Adrenal gland (tissue), 12 donors: ENCODE measurements around the gene SERTAD3. TPM values are rescaled to one million over a fixed set of nuclear protein-coding genes. Genes with fewer than 3 reads are reported as not detected.

ENCODE experiments used
- DNase-seq, 7 donors: peaks; one replicate each; pipeline ENCODE4 v3.0.0-alpha.2; 2019 to 2020
- H3K27ac ChIP-seq, 5 donors: fragments of 200-600 bp; sonication (generic) in 4 of 5; 1 replicate in 3 of 5; 2 replicates in 2 of 5; pipeline versions ENCODE4 v1.5.1 to v1.8.0; 2016 to 2020; ENCODE audit warnings: mild to moderate bottlenecking in 1 of 5
- H3K27me3 ChIP-seq: fragments of 200-600 bp; 2 replicates; pipeline ENCODE4 v1.8.0; 2021
- H3K36me3 ChIP-seq, 2 donors: fragments of 200-600 bp; replicated peaks in 1 of 2; 1 replicate in 1 of 2; 2 replicates in 1 of 2; pipeline versions ENCODE4 v1.5.1 to v1.8.0; 2018 to 2022
- H3K4me1 ChIP-seq, 2 donors: fragments of 200-600 bp; replicated peaks in 1 of 2; 1 replicate in 1 of 2; 2 replicates in 1 of 2; pipeline versions ENCODE4 v1.5.1 to v1.8.0; 2018 to 2021
- H3K4me3 ChIP-seq, 4 donors: fragments of 200-600 bp; sonication (generic) in 3 of 4; one replicate each; pipeline ENCODE4 v1.5.1; 2016 to 2018
- H3K9me3 ChIP-seq, 3 donors: fragments of 200-600 bp; sonication (generic) in 1 of 3; replicated peaks in 1 of 3; 1 replicate in 2 of 3; 2 replicates in 1 of 3; pipeline versions ENCODE4 v1.5.1 to v1.8.0; 2016 to 2021
- CTCF ChIP-seq, 6 experiments: fragments of 450-650 bp in 4 of 6; fragments of 200-600 bp in 2 of 6; sonication (generic) in 1 of 6; IDR thresholded peaks; 1 replicate in 5 of 6; 2 replicates in 1 of 6; pipeline versions ENCODE4 v1.5.1 to v1.8.0; 2016 to 2021; ENCODE audit warnings: antibody characterized with exemption in 6 of 6, mild to moderate bottlenecking in 2 of 6, moderate library complexity in 1 of 6
- POLR2A ChIP-seq, 2 donors: fragments of 450-650 bp; IDR thresholded peaks; one replicate each; pipeline ENCODE4 v1.6.1; 2017; ENCODE audit warnings: antibody characterized with exemption in 2 of 2, mild to moderate bottlenecking in 2 of 2, moderate library complexity in 1 of 2
- WGBS, 4 donors: extraction: QIAGEN DNeasy Blood & Tissue Kit in 2 of 4; methylation state at CpG; one replicate each; pipeline versions ENCODE4 v1.1.5 to v1.1.7; 2013 to 2017; 5-methylcytosine and 5-hydroxymethylcytosine counted together
- intact Hi-C, 2 donors: fragments of 100-400 bp; cut with DNase I; formaldehyde crosslinking; loops; one replicate each; pipeline versions ENCODE4 v1.14.1 to v1.15.0; 2022 to 2023
- polyA plus RNA-seq, 3 donors: library from polyadenylated mRNA; stranded (reverse); fragments of 200-250 nt in 2 of 3; fragments of 350-450 nt in 1 of 3; fragmentation: Illumina TruSeq in 1 of 3; extraction: RNeasy Lipid Tissue Mini Kit (QIAGEN cat#74804) in 1 of 3; gene quantifications; one replicate each; pipeline ENCODE4 v1.2.3, GENCODE V29; 2013 to 2014
- total RNA-seq, 9 donors: library from RNA; depleted of rRNA in 4 of 9; stranded (reverse); fragments of >200 nt in 4 of 9; fragments of 120-200 nt in 1 of 9; fragmentation: NEBNext Ultra II Directional in 1 of 9; extraction: Animal tissue kit (Norgen Biotek cat#: 25700) in 1 of 9; gene quantifications; one replicate each; pipeline versions ENCODE4 v1.1.0 to v1.2.4, GENCODE V29; 2013 to 2023
- donor health status: healthy with polysubstance abuse.
- donor health status: Bipolar disorder and iron deficiency.
- donor health status: DM: yes; HTN: yes; CAD: no.
- donor health status: DM: no; HTN: no; CAD: no.
- donor health status: DM: no; HTN: no; CAD: no.
- donor health status: DM: yes; HTN: yes; CAD: no.

Gene SERTAD3
- total and polyA plus RNA-seq, 12 donors: 12.1 to 60.2 (median 29.5) TPM

GRCh38 chr19:40397568-40397906 is 46.6 kb downstream of the SERTAD3 start:
- intact Hi-C loops: no loop called here
- DNase-seq: no peak
- Histone ChIP-seq H3K9me3 (no peaks in the 10 kb centered on the region), H3K4me3 (no peak overlapping the region), H3K36me3 (no peaks in the 10 kb centered on the region), H3K27ac (no peak overlapping the region), H3K27me3 (no peaks in the 10 kb centered on the region), H3K4me1 (peaks cover 0 to 14% of the 10 kb centered on the region in 2 donors)
- 91 to 95% (median 94%) methylated on average over 12 to 22 of the region's 22 CpGs for WGBS, 4 donors
- TF ChIP-seq CTCF (IDR thresholded peaks at IDR 0.05) (no peak), POLR2A (IDR thresholded peaks at IDR 0.05) (no peak)

GRCh38 chr19:40396886-40397567 is 47.1 kb downstream of the SERTAD3 start:
- intact Hi-C loops: no loop called here
- no peaks in the 10 kb centered on the region for H3K27me3 ChIP-seq
- H3K4me3 ChIP-seq: no peak overlapping the region
- no peaks in the 10 kb centered on the region for H3K9me3 ChIP-seq
- DNase-seq: no peak
- WGBS, 4 donors: 87 to 88% (median 87%) methylated on average over 9 to 20 of the region's 20 CpGs; no CpG with 5 or more reads in 1 of the 4 donors
- H3K27ac ChIP-seq: no peak overlapping the region
- peaks cover 0 to 14% of the 10 kb centered on the region in 2 donors for H3K4me1 ChIP-seq
- no peak for TF ChIP-seq POLR2A (IDR thresholded peaks at IDR 0.05)
- no peaks in the 10 kb centered on the region for H3K36me3 ChIP-seq

- intact Hi-C loops: no loop called here
- WGBS, 4 donors: 87 to 97% (median 92%) methylated on average over 10 to 14 of the region's 14 CpGs
Observed at GRCh38 chr19:40395956-40396355, 48.2 kb downstream of the SERTAD3 start.

GRCh38 chr19:40394816-40395210 is 49.3 kb downstream of the SERTAD3 start:
- Histone ChIP-seq H3K4me3 (no peak overlapping the region), H3K9me3 (no peaks in the 10 kb centered on the region), H3K36me3 (no peaks in the 10 kb centered on the region), H3K4me1 (peaks cover 0 to 8% of the 10 kb centered on the region in 2 donors), H3K27me3 (no peaks in the 10 kb centered on the region), H3K27ac (no peak overlapping the region)
- no peak for DNase-seq
- 70 to 84% (median 76%) methylated on average over 4 to 13 of the region's 13 CpGs for WGBS, 4 donors
- intact Hi-C loops: no loop called here
- TF ChIP-seq POLR2A (IDR thresholded peaks at IDR 0.05): no peak
- no peak for TF ChIP-seq CTCF (IDR thresholded peaks at IDR 0.05)

More at GRCh38 chr19:40395956-40396355, 48.2 kb downstream of the SERTAD3 start:
- no peaks in the 10 kb centered on the region for H3K27me3 ChIP-seq
- no peaks in the 10 kb centered on the region for H3K9me3 ChIP-seq
- peaks cover 0 to 14% of the 10 kb centered on the region in 2 donors for H3K4me1 ChIP-seq
- H3K36me3 ChIP-seq: no peaks in the 10 kb centered on the region
- TF ChIP-seq POLR2A (IDR thresholded peaks at IDR 0.05) (no peak), CTCF (IDR thresholded peaks at IDR 0.05) (no peak)
- H3K27ac ChIP-seq: no peak overlapping the region
- no peak for DNase-seq
- no peak overlapping the region for H3K4me3 ChIP-seq
